GM13976 (cell line): Measurements from ENCODE around the gene PPBP.

Experiments used
- DNase-seq: peaks from one replicate; pipeline ENCODE4 v3.0.0; 2012; ENCODE audit warnings: low spot score
- in situ Hi-C: fragments of 300-500 bp; cut with MboI; formaldehyde crosslinking; loops from one replicate; pipeline ENCODE4 v1.12.0; 2022; ENCODE audit warnings: low sequenced_read_pairs, mixed read lengths, inconsistent platforms; ENCODE audit not compliant: unreplicated experiment
- TF ChIP-seq, protein P1 (sequence below): IDR thresholded peaks from 2 replicates; pipeline ENCODE4 v1.5.1; 2012; ENCODE audit warnings: borderline replicate concordance, mild to moderate bottlenecking; ENCODE audit not compliant: insufficient read depth; ENCODE audit errors: extremely low read depth, missing control alignments, control extremely low read depth

Gene PPBP

DNA sequence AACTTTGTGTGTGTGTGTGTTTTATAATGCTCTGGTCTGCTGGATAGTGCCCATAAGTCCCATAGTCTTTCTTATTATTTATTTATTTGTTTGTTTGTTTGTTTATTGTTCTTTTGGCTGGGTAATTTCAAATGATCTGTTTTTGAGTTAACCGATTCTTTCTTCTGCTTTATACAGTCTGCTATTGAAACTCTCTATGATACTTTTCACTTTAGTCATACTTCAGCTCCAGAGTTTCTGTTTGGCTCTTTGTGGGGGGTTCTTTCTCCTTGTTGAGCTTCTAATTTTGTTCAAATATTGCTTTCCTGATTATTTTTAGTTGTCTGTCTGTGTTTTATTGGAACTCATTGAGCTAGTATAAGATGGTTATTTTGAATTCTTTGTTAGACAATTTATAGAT, 40.5 kb upstream of the PPBP start:
- TF ChIP-seq, protein P1, sequence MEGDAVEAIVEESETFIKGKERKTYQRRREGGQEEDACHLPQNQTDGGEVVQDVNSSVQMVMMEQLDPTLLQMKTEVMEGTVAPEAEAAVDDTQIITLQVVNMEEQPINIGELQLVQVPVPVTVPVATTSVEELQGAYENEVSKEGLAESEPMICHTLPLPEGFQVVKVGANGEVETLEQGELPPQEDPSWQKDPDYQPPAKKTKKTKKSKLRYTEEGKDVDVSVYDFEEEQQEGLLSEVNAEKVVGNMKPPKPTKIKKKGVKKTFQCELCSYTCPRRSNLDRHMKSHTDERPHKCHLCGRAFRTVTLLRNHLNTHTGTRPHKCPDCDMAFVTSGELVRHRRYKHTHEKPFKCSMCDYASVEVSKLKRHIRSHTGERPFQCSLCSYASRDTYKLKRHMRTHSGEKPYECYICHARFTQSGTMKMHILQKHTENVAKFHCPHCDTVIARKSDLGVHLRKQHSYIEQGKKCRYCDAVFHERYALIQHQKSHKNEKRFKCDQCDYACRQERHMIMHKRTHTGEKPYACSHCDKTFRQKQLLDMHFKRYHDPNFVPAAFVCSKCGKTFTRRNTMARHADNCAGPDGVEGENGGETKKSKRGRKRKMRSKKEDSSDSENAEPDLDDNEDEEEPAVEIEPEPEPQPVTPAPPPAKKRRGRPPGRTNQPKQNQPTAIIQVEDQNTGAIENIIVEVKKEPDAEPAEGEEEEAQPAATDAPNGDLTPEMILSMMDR: no peak
- DNase-seq: no peak
- in situ Hi-C loops: no loop called here

DNA sequence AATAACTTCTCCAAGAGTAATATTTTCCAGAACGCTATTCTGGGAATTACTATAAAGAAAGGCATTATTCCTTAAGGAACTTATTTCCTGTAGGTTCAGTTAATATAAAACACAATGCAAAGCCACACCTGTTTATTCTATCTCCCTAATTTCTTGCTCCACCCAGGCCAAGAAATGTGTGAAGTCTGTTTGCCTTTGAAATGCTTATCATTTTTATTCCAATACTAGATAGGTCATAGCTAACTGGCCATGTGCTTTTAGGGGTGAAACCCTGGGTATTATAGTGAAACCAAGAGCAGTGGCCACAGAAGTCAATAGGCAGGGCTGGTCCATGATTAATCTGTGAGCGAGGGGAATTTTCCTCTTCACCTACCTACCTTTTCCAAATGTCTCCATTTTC, 35.7 kb upstream of the PPBP start:
- in situ Hi-C loops: no loop called here
- no peak for DNase-seq
- TF ChIP-seq, protein P1: no peak

DNA sequence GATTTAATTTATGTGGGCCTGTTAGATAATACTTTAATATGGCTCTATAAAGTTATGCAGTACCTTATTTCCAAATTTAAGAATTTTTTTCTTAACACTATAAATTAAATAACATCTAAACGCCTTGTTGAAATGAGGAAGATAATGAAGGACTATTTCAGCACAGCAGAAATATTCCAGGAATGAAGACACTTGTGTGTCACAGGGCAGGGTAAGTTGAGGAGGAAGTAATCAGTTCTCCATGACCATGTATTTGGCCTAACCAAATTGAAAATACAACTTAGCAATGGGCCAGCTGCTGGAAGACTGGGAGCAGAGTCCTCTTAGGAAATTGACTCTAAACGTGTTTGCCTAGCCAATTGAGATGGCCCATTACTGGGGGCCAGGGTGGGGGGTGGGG, 33.6 kb upstream of the PPBP start:
- DNase-seq: no peak
- TF ChIP-seq, protein P1: no peak
- in situ Hi-C loops: no loop called here

DNA sequence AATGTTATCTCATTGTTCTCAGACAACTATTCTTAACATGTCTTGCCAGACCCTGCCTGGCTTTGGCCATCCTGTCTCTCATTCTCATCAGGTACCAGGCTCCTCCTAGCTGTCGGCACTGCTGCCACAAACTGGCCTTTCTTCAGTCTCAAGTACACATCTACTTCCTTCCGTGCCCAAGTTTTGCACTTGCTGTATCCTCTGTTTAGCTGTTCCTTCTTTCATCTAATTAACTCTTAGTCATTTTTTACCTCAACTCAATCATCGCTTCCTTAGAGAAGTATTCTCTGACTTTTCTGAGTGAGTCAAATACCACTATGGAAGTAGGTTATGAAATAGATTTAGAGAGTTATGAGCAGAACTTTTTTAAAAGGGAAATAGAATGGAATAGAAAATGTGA, 30.8 kb upstream of the PPBP start:
- DNase-seq: no peak
- in situ Hi-C loops: no loop called here
- TF ChIP-seq, protein P1: no peak

DNA sequence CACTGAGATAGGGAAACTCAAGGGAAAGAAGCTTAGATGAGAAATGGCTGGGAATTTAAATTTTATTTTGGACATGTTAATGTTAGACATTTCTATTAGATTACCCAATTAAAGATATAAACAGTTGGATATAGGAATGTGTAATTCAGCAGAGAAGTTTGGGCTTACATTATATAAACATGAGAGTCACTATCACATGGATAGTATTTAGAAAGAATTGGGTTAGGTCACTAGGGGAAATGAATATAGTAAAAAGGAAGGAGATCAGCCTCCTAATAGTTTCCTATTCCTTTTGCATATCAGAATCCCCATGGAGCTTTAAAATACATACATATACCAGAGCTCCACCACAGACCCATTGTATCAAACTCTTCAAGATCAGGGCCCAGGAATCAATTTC, 30.1 kb upstream of the PPBP start:
- TF ChIP-seq, protein P1: no peak
- in situ Hi-C loops: no loop called here
- DNase-seq: no peak

DNA sequence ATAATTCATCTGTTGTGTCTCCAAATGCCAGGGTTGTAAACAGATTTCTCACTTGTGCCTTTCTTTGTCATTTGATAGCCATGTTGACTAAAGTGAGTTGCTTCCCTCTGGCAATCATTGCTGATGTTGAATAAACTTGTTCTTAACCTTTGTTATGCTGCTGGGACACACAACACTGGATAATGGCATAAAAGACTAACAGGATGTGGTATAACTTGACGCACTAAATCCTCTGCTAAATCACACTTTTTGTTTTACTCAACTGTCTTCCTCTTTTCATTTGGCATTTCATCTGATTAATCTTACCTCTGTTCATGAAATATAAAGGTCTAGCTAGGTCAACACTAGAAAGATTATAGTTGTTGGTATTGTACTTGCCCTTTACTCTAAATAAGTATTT, 28.1 kb upstream of the PPBP start:
- TF ChIP-seq, protein P1: no peak
- no peak for DNase-seq
- in situ Hi-C loops: no loop called here
